Femur (tissue), 1 donor: ENCODE measurements around the gene DAB1.
A peak's percentile ranks its signal among the peaks of the same experiment; 100 is the strongest.

Experiments
- DNase-seq: peaks from one replicate; pipeline ENCODE4 v3.0.0-alpha.2; 2017

Gene DAB1

DNA sequence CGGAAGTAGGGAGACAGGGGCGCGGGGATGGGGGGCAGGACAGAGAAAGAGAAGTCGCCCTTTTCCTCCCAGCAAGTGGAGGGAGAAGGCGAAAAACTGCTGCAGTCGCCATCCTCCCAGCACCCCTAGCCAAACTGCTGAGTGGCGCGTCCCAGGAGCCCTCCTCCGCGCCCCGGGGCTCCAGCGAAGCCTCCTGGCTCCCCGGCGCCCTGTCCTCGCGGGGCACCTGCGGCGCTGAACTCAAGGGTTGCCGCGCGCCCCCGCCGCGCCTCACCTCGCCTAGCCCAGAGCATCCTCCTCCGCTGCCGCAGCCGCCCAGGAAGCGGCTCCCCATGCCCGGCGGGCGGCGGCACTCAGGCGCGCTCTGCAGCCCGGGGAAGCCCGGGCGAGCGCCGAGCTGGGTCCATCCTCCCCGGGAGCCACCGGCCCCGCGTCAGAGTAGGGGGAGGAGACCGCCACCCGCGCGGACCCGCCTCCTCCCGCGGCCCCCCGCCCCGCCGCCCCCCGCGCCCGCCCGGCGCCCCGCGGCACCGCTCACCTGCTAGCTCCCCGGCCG is at the start of gene DAB1:
TSS of gene DAB1 (minus strand) at position 405 of the 556 bp plus-strand sequence. CDS start 133,030 bp downstream, outside the sequence.
- DNase-seq, result peak; percentile 16

DNA sequence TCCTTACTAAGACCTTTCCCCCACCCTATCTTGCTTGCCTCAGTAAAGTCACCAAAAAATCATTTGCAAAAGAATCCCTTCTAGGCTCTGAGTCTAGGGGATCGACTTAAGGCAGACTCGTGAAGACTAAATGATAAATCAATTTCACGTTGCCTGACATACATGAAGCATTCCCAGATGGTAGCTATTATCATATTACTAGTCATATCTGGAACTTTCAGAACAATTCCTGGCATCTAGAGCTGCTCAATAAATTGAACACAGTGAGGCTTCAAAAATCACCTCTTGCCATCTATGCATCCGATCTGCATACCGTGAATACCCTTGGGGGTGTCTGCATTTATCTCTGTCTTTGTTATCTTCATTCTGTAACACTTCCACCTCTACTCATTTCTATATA is 49.6 kb upstream of the DAB1 start:
- no peak for DNase-seq

DNA sequence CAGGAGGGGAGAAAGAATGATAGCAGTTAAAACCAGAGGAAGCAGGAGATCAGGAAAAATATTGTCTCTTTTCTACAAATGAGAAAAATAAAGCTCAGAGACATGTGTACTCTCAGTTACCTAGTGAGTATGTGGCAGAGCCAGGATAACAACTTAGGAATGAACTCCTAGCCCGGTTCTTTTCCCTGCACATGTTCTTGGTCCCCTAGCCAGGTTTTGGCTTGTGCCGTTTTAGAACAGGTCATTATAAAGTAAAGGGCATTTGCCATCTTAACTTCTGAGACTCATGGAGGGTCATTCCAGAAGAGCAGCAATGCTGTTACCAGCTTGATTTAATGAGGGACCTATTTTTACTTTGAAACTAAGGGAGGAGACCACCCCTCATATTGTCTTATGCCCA is 48.1 kb upstream of the DAB1 start:
- DNase-seq, result no peak

DNA sequence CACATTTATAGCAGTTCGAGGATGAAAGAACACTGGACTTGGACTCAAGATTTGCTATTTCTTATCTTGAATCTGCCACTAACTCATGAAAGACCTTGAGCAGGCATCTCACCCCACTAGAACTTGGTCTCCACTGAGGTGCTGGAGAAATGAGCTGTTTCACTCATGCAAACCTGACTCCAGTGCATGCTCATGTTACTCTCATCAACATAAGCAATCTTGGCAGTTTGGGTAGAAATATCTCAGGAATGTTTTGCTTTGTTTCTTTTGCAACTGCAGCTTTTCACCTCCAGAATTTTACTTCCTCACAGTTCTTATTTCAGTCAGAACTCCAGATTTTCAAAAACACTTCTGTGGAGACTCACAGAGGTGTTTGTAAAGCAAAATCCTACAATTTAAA is 46.2 kb upstream of the DAB1 start:
- no peak for DNase-seq

DNA sequence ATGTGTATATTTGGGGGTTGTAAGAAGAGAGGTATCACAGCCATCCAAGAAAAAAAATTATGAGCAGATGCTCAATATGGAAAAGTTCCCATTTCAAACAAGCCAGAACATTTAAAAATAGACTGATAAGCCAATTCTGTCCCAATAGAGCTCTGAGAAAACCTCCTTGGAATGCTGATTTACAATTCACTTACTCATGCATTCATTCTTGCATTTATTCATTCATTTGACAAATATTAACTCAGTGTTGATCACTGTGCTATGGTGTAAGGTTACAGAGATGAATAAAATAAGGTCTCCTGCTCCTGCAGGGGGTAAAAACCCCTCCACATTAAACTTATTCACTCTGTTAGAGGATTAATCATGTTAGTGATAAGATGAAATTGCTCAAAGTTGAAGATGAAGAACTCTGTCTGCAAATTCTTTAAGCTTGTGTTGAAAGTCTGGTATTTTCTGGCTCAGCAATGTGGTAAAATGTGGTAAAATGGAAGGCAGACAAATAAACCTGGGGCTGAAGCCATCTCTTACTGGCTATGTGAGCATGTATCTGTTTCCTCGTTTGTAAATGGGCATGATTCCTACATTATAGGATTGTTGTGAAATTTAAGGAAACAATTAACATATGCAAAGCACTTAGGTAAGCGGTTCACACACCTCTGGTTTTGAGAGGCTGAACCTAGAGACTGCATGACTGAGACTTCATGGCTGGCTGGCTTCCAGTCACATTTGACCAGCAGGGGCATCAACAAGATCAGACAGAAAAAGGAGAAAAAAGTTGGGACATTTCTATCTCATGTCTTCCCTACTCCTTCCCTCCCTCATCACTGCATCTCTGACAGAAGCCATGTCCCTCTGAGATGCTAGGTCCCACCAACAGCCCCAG is 45.0 kb upstream of the DAB1 start:
- DNase-seq, result no peak

DNA sequence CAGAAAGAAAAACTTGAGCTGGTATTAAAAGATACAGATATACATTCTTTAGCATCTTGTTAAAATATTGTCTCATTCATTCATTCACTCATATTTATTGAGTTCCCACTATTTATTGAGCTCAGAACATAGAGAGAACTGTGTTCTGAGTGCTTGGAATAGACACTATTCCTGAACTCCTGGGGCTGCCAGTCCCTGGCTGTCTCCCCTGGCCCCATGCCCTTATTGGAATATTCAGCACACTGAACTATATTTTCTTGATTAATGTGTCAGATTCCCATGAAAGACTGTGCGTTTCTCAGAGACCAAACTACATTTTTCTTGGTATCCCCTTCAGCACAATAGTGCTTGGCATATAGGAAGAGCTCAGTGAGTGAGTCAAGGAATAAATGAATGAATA is 44.0 kb upstream of the DAB1 start:
- no peak for DNase-seq

DNA sequence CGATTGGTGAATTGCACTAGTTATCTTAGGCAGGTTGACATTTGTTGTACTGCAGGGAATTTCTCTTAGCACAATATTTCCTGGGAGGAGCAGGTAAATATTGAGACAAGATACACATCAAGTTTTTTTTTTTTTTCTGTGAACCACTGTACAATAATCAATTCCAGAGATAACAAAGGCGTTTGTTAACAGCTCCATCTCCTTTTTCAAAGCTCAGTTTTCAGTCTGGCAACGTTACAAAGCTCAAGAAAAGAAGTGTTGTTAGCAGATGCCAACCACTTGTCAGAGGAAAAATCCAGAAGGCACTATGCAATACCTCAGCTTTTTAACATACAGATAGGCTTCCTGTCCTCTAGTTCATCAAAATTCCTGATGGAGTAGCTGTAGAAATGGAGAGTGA is 40.9 kb upstream of the DAB1 start:
- DNase-seq, result no peak

DNA sequence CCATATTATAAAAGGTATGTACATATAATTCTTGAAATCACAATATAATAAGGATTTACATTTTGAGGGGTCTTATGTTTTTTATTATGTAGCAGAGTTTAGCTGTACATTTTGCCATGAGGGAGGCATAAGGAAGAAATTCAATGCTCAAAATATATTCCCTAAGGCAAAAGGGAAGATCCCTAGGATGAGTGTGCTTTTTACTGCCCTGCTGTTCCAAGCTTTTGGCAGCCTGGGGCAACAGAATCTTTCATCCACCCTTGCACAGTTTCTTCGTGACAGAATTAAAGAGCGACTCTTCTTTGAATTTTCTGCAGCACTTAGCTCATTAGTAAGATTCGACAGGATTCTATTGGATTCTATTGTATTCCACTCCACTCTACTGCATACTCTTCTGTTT is 39.5 kb upstream of the DAB1 start:
- no peak for DNase-seq

DNA sequence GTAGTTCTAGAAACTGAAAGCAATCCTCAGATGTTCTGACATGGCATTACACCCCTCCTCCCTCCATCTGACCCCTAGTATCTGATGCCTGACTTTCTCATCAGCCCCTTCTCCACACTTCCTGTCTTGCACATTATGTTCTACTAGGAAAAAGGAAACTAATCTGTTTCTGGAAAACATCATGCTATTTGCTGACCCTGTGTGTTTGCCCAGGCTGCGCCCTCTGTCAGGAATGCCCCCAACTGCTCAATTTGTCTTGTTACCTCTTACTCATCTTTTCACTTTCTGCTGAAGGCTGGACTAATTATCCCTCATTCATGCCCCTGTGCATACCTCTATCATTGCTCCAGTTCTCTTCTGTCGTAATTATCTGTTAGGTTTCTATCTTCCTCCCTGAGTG is 37.5 kb upstream of the DAB1 start:
- DNase-seq, result no peak

DNA sequence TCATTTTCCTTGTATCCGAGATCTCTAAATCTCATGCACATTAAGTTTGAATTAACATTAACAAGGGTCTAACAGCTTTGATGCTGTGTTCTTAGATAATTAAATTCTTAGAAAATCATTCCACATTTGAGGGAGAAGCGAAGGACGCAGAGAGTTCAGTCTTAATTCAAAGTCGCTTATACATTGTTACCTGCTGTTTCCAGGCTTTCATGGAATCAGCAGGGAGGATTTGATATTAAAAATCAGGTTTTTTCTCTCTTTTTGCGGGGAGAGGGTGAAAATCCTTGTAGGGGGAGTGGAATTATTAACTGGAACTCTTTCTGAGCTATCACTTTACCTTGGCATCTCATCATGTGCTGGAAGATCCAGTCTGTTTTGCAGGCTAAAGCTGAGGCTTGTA is 27.7 kb upstream of the DAB1 start:
- DNase-seq, result no peak

DNA sequence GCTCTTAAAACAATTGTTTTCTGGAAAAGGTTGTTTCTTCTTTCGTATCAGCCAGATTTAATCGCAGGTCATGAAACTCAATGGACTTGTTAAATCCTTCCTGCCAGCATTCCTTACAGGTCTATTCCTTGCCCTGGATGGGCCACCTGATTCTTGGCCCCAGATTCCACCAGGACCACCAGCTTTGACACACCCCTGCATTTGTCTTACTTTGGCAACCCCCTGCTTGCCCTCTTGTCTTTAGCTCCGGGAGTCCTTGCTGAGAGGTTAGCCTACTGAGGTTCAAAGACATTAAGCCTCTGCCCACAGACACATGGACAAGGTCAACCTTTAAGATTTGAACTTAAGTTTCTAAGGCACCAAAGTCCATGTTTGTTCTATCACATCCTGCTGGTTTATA is 27.1 kb upstream of the DAB1 start:
- DNase-seq, result no peak

DNA sequence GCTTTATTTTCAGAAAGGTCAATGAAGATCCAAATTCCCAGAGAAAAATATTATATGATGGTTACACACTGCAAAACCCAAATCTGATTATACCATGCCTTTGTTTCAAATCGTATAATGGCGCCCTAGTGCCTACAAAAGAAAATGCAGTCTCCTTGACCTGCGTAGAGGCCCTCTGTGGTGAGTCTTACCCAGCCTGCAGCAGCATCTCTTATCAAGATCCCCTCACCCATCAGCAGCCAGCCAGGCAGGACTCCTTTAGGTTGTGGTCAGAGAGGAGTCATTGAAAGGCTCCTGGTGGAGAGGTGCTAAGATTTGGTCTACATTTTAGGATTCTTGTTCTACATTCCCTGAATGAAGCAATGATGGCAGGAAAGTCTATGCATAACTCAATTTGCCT is 23.7 kb upstream of the DAB1 start:
- no peak for DNase-seq

DNA sequence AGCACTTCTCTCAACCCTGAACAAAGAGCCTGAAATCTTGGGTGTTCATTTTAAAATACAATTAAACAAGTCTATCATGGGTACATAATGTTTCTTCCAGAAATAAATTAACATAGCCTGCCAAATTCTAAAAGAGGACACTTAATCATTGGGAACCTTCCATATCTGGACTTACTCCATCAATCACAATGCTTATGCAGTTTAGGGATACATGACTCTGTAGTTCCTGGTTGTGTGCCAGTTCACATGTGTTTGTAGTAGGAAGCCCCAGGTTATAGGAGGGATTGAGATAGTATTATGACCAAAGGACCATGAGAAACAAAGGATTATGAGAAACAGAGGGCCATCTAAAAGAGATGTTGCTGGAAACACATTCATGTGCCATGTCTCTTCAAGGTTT is 19.1 kb upstream of the DAB1 start:
- no peak for DNase-seq

DNA sequence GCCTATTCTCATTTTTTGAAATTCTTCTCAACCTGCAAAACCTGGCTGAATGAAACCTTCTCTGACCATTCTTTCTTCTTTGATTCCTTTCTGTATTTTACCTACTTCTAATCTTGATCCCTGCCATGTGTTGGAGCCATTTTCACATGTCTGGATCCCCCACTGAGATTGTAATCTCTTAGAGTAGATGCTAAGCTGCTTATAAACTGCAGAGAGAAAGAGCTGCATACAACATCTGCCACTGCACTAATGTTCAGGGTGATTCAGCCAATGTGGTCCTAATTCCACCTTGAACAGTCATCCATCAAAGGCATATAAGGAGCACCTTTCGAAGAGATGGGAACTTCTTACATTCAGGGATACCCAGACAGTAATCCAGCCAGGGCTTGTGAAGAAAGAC is 16.2 kb upstream of the DAB1 start:
- no peak for DNase-seq

DNA sequence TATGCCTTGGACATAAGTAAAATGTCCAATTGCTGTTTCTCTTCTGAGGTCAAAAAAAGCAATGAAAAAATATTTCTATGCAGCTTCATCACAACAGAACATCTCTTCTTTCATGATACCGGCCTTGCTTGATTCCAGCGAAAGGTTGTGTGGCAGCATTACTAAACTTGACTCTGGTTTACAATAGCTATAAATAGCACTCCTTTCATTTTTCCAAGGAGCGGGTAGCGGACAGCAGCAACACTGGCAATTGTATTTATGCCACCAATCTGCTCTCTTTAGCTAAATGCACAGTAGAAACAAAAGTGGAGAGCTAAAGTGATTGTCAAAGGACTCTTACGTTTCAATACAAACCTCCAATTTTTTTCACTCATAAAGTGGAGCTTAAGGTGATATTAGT is 7.5 kb upstream of the DAB1 start:
- DNase-seq, result no peak

DNA sequence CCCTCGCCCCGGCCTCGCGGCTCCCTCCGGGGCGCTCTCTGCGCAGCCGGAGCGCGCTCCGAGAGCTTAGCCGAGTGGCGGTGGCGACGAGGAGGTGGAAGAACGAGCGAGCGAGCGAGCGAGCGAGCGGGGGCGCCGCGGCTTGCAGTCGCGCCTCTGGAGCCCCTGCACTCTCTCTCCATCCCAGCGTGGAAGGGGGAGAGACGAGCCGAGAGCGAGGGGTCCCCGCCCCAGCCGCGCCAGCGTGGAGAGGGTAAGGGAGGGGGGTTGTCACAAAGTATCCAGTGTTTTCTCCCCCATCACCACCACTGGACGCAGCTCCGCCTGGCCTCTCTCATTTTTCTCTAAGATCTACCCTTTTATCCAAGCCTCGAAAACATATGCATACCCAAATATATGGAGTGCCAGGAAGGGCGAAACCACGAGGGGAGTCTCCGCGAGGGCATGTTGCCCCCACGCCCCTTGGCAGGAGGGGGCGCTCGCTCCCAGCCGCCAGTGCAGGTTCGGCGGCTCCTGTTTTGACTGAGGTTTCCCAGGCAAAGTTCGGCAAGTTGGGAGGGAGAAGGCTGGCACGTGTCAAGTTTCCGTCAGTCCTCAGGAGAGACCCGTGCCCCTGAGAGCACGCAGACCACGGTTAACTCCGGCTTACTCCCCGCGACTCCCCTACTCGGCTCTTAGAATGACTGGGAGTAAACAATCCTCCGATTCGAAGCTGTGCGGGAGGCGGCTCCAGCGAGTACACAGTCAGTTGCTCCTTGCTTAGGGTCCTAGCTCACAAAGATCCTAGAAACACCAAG is 569 bp upstream of the DAB1 start:
- DNase-seq, result peak; percentile 22

DNA sequence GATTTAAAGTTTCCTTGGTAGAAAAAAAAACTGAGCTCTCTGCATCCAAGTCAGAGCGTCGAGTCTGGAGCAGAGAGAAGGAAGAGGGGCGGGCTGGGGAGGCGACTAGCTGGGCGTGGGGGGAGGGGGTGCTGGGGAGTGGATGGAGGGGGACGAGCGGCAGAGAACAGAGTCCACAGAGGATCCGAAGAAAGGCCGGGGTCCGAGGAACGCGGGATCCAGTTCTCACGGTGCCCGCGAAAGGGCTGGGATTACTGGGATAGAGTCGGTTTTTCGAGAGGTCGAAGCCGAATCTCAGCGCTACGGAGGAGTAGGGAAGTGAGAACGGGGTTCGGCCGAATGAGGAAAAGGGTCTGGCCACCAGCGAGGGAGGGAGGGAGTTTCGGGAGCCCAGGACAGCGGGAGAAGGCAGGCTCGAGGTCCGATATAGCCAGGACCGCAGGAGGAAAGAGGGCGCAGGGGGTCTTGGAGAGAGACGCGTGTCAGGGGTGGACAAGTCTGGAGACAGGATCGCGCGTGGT is 665 bp downstream of the DAB1 start:
- peak; percentile 14 for DNase-seq

DNA sequence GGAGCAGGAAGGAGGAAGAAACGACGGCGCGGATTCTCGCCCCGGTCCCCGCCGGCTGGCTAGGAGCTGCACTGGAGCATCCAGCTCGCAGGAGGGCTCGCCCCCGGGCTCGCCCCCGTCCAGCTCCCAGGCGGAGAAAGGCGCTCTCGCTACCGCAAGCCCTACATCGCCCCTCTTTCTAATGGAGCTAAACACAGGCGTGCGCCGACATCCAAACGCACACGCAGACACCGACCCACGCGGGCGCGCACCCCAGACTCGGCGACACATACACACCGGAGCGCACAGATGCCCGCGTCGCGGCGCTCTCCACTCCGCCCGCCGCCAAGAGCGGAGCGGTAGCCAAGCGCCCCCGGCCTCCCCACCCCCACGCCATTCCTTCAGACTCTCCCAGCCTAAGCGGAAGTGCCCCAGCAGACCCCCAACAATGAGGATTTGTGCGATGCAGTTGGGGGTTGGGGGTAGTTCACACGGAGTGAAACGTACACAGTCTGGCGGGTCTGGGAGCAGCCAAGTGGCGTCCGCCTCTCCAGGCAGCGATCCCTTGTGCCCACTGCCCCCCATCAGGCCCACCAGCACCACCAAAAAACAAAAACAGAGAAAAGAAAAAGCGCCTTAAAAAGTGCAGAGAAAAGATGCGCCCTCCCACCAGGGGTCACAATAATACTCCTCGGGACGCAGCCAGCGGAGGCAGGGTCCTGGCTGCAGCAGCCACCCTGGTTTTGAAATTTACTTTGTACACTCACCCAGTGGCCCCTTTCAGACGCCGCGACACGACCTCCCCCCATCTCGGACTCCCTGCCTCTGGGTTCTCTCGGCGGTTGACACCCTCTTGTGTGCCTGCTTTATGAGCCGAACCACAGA is 1.4 kb downstream of the DAB1 start:
- DNase-seq, result peak; percentile 48

DNA sequence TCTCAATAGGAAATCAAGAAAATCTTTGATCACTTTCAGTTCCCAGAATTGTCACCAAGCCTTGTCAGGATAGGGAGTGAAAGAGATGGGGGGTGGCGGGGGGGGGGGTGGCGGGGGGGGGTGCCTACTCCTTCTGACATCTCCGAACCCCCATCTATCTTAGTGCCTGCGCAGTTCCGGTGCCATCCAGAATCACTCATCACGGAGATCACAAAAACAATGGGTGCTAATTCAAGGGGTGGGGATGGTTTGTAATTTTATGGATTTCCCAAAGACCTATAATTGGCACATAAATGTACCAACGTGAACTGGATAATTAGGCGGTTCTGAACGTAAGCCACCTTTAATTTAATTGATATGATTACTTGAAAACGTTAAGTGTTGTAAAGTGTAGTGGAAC is 2.1 kb downstream of the DAB1 start:
- DNase-seq, result no peak

DNA sequence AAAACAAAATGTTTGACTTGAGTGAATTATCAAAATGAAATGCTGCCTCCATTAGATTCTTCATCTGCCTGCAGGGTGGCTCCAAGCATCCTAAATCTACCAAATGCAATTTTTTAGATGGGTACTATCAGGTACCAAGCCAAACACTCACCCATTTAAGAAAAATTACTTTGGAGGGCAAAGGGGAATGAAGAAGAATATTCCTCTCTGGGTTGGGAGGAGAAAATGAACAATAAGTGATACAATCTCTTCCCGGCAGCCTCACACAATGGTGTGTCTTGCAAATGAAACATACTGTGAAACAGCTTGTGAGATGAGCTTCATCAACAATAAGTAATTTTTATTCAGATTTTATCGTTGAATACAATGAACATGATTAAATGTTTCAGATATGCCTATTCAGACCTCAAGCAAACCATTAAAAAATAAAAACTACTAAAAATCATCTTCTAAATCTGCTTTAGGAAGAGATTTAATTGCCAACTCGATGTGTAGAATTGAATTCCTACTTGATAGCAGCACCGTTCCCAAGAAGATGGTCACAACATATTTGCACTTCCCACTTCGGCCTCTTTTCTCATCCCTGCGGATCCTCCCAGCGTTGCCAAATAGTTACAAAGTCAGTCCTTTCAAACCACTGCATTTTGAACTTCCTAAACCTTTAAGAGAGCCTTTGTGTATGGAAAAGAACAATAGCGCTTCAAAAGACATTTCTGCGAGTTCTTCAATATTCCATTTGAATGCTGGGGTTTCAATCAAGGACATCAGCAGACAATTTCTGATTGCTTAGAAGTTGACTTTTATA is 2.7 kb downstream of the DAB1 start:
- DNase-seq, result no peak

DNA sequence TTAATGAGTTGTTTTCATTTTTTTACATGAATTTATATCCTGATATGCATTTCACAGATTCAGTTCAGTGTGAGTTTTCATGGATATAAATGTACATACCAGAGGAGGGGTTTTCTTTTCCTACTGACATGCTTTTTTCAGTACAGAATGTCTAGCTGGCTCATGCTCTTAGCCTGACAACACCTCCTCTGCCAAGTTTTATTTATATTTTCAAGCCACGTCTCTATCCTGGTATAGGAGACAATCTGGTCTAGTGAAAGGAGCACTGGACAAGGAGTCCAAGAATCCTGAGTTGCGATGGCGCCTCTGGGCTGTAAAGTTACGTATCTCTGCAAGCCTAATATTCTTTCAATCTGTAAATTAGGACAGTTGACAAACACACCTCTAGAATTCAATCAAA is 4.9 kb downstream of the DAB1 start:
- DNase-seq, result no peak

DNA sequence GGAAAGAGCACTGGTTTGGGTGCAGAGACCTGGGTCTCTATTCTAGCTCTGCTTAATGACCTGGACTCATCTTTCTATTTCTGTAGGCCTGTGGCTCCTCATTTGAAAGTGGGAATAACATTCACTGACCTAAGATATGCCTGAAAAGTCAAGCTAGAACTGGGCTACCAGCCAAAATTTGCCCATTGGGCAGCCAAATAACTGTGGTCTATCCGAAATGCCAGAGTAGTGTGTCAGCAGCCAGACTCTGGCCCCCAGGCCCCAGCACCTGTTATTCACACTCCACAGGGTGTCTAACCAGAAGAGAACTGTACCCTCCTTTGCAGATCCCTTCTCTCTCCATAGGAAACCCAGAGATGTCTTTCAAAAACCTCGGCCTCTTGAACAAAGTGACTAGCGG is 12.6 kb downstream of the DAB1 start:
- DNase-seq, result peak; percentile 40
